K562 (cell line): ENCODE measurements around the gene DCAF5. TPM values are rescaled to one million over a fixed set of nuclear protein-coding genes. Genes with fewer than 3 reads are reported as not detected.
A peak's percentile ranks its signal among the peaks of the same experiment; 100 is the strongest.
"Not testable (repeated sequence)": the region's sequence is repeated elsewhere in the genome, so short reads cannot be mapped to it uniquely, and the experiment has no call there.

Source experiments
- ATAC-seq: fragments of 200-7000 bp; cut with Tn5 transposase; 3 replicates; pipeline ENCODE4 v1.9.1; 2020; ENCODE audit warnings: moderate library complexity
- BruUV-seq: library from RNA; stranded (reverse); fragments of 400-500 nt; replicated peaks from 2 replicates; lab custom pipeline; 2021; lab: Mats Ljungman, UMichigan
- CTCF ChIA-PET: fragments of 300-600 bp; formaldehyde crosslinking; extraction: SDS; loops from one replicate; lab custom pipeline; 2021; ENCODE audit warnings: low intra/inter-chr PET ratio; lab: Yijun Ruan, JAX
- POLR2A ChIA-PET: fragments of 300-600, 350-650 bp; sonication (Branson Sonifier 250); formaldehyde crosslinking; extraction: SDS; loops from one replicate; lab custom pipeline; 2021; ENCODE audit warnings: antibody characterized with exemption, inconsistent platforms; lab: Yijun Ruan, JAX
- DNase-seq, 4 experiments: peaks; one replicate each; pipeline versions ENCODE4 v3.0.0 to v3.0.0-alpha.2; 2011 to 2018; ENCODE audit warnings: low spot score in 3 of 4, mixed read lengths in 3 of 4; ENCODE audit errors: extremely low read depth in 1 of 4
- FAIRE-seq: peaks from 2 replicates; lab custom pipeline; 2011; peaks lifted over from hg19 to GRCh38; lab: Jason Lieb, UNC
- H2AFZ ChIP-seq: 2 replicates; pipeline ENCODE4 v1.6.0; 2011; ENCODE audit warnings: low read depth, low read length, control low read depth, inconsistent platforms
- H3K27ac ChIP-seq: fragments of 200-600 bp; 3 replicates; pipeline ENCODE4 v1.8.0; 2011; ENCODE audit warnings: low read depth, mild to moderate bottlenecking, control low read depth, inconsistent platforms, low read length, moderate library complexity, mixed read lengths; ENCODE audit errors: extremely low read depth
- H3K27me3 ChIP-seq, 2 experiments: fragments of 300-600 bp in 1 of 2; 2 replicates in 1 of 2; 3 replicates in 1 of 2; pipeline versions ENCODE4 v1.6.0 to v1.8.0; 2011; ENCODE audit warnings: inconsistent platforms in 2 of 2, low read length in 2 of 2, mild to moderate bottlenecking in 1 of 2, mixed read lengths in 1 of 2, moderate library complexity in 1 of 2; ENCODE audit not compliant: control insufficient read depth in 2 of 2, insufficient read depth in 2 of 2
- H3K36me3 ChIP-seq: fragments of 300-600 bp; 3 replicates; pipeline ENCODE4 v1.8.0; 2011; ENCODE audit warnings: mild to moderate bottlenecking, low read length, inconsistent platforms; ENCODE audit not compliant: control insufficient read depth, insufficient read depth
- H3K4me1 ChIP-seq, 2 experiments: fragments of 200-600 bp in 1 of 2; replicated peaks in 1 of 2; 2 replicates in 1 of 2; 3 replicates in 1 of 2; pipeline versions ENCODE4 v1.5.1 to v1.8.0; 2011; ENCODE audit warnings: inconsistent platforms in 2 of 2, low read length in 2 of 2, mild to moderate bottlenecking in 1 of 2, mixed read lengths in 1 of 2, moderate library complexity in 1 of 2; ENCODE audit not compliant: control insufficient read depth in 2 of 2, insufficient read depth in 2 of 2
- H3K4me2 ChIP-seq: 2 replicates; pipeline ENCODE4 v1.6.1; 2011; ENCODE audit warnings: low read length, control low read depth, inconsistent platforms, mixed read lengths; ENCODE audit not compliant: insufficient read depth
- H3K4me3 ChIP-seq: fragments of 200-600 bp; sonication (generic), shearing (Covaris generic); 2 replicates; pipeline ENCODE4 v1.5.1; 2016; ENCODE audit warnings: control low read depth, inconsistent platforms
- H3K79me2 ChIP-seq: fragments of 200-600 bp; 3 replicates; pipeline ENCODE4 v1.8.0; 2011; ENCODE audit warnings: low read length, inconsistent platforms; ENCODE audit not compliant: control insufficient read depth, insufficient read depth
- H3K9ac ChIP-seq, 2 experiments: 2 replicates each; pipeline versions ENCODE4 v1.6.0 to v1.6.1; 2011; ENCODE audit warnings: low read depth in 2 of 2, low read length in 2 of 2, control low read depth in 1 of 2, inconsistent platforms in 1 of 2, mild to moderate bottlenecking in 1 of 2, mixed read lengths in 1 of 2; ENCODE audit not compliant: insufficient read depth in 1 of 2
- H3K9me1 ChIP-seq: one replicate; pipeline ENCODE4 v1.6.0; 2011; ENCODE audit warnings: inconsistent platforms, mild to moderate bottlenecking, low read length, moderate library complexity; ENCODE audit not compliant: control insufficient read depth, insufficient read depth
- H3K9me3 ChIP-seq: replicated peaks from 2 replicates; pipeline ENCODE4 v1.5.1; 2011; ENCODE audit warnings: low read depth, low read length, inconsistent platforms; ENCODE audit not compliant: control insufficient read depth, insufficient read depth
- H4K20me1 ChIP-seq: replicated peaks from 2 replicates; pipeline ENCODE4 v1.6.1; 2011; ENCODE audit warnings: low read length, inconsistent platforms, mixed read lengths; ENCODE audit not compliant: control insufficient read depth, insufficient read depth
- C11orf30 ChIP-seq: fragments of 450-650 bp; IDR thresholded peaks from 2 replicates; pipeline ENCODE4 v1.6.1; 2016; ENCODE audit warnings: low read depth, mild to moderate bottlenecking
- DLX4 ChIP-seq: fragments of 250-450 bp; sonication (Bioruptor Pico); IDR thresholded peaks from 2 replicates; pipeline ENCODE4 v1.6.1; 2021; ENCODE audit warnings: mild to moderate bottlenecking
- ETS2 ChIP-seq: IDR thresholded peaks from 2 replicates; pipeline ENCODE4 v1.6.1; 2016; ENCODE audit warnings: borderline replicate concordance, missing genetic modification characterization, mild to moderate bottlenecking, moderate library complexity, missing compliant biosample characterization; ENCODE audit not compliant: poor library complexity, severe bottlenecking
- MAFF ChIP-seq: IDR thresholded peaks from 2 replicates; pipeline ENCODE4 v1.6.1; 2012; ENCODE audit warnings: low read length, improper control_type of control experiment
- MAFG ChIP-seq: fragments of 450-650 bp; conservative IDR thresholded peaks from 2 replicates; pipeline ENCODE4 v1.6.1; 2016; ENCODE audit warnings: missing genetic modification characterization, missing compliant biosample characterization
- MAFK ChIP-seq: IDR thresholded peaks from 2 replicates; pipeline ENCODE4 v1.6.1; 2011; ENCODE audit warnings: low read length, improper control_type of control experiment
- NCOA6 ChIP-seq: fragments of 450-650 bp; IDR thresholded peaks from 2 replicates; pipeline ENCODE4 v1.6.1; 2017; ENCODE audit warnings: mild to moderate bottlenecking
- NONO ChIP-seq, 2 experiments: fragments of 200-400 bp in 1 of 2; fragments of 450-650 bp in 1 of 2; formaldehyde crosslinking in 1 of 2; IDR thresholded peaks; 2 replicates each; pipeline ENCODE4 v1.6.1; 2017; ENCODE audit warnings: low read depth in 2 of 2, mild to moderate bottlenecking in 2 of 2, moderate library complexity in 2 of 2, low read length in 1 of 2
- POLR2AphosphoS5 ChIP-seq: IDR thresholded peaks from 2 replicates; pipeline ENCODE4 v1.6.1; 2011; ENCODE audit warnings: mild to moderate bottlenecking, low read depth, low read length, moderate library complexity; ENCODE audit not compliant: control insufficient read depth, insufficient read depth
- UBTF ChIP-seq, 2 experiments: IDR thresholded peaks; 2 replicates each; pipeline ENCODE4 v1.6.1; 2012; ENCODE audit warnings: improper control_type of control experiment in 2 of 2, low read depth in 2 of 2, low read length in 2 of 2, borderline replicate concordance in 1 of 2
- ZNF23 ChIP-seq: fragments of 250-450 bp; sonication (Bioruptor Pico); IDR thresholded peaks from 2 replicates; pipeline ENCODE4 v1.4.0; 2020; ENCODE audit warnings: mild to moderate bottlenecking
- ZNF316 ChIP-seq: fragments of 450-650 bp; IDR thresholded peaks from 2 replicates; pipeline ENCODE4 v1.6.1; 2016
- WGBS: fragments of 100-300 bp; shearing (Covaris generic); methylation state at CpG from one replicate; pipeline ENCODE4 v1.1.6; 2016; ENCODE audit warnings: low coverage, mixed read lengths; ENCODE audit not compliant: insufficient coverage; ENCODE audit errors: missing lambda C conversion rate; 5-methylcytosine and 5-hydroxymethylcytosine counted together
- in situ Hi-C: fragments of 300-500 bp; cut with MboI; formaldehyde crosslinking; loops from 4 replicates; pipeline ENCODE4 v1.15.0; 2018; ENCODE audit warnings: inconsistent platforms, mixed read lengths
- intact Hi-C: fragments of 100-400 bp; cut with micrococcal nuclease; formaldehyde crosslinking; loops from 2 replicates; pipeline ENCODE4 v1.14.2; 2022
- polyA plus RNA-seq, 8 experiments: library from polyadenylated mRNA; depleted of rRNA in 4 of 8; stranded (reverse) in 5 of 8; unstranded in 3 of 8; fragments of >200 nt; fragmentation: Nextera tagmentation in 2 of 8; fragmentation: Illumina TruSeq in 1 of 8; extraction: Ambion mirVana in 2 of 8; extraction: Trizol in 1 of 8; gene quantifications; 2 replicates each; pipeline versions ENCODE4 v1.2.1 to v1.2.3, GENCODE V29; 2011 to 2014; ENCODE audit warnings: inconsistent platforms in 1 of 8, missing spikeins in 1 of 8
- total RNA-seq, 7 experiments: library from RNA; depleted of rRNA in 6 of 7; stranded (reverse); fragments of >200 nt in 6 of 7; fragmentation: Illumina TruSeq in 2 of 7; extraction: Trizol in 2 of 7; gene quantifications; 2 replicates each; pipeline versions ENCODE4 v1.2.1 to v1.2.3, GENCODE V29; 2011 to 2021; ENCODE audit warnings: low replicate concordance in 1 of 7
- TF ChIP-seq, protein P1 (sequence below): sonication (generic); formaldehyde crosslinking; IDR thresholded peaks from 2 replicates; pipeline ENCODE4 v1.8.1; 2023; ENCODE audit warnings: mild to moderate bottlenecking, missing genetic modification reagents, moderate library complexity

The DCAF5 gene
- total and polyA plus RNA-seq, 9 of the 15 experiments (the other 6 are each of a cell fraction or from before 2014, with no cell fraction given), result 5.6 to 24.1 (median 12.7) TPM

- POLR2A ChIA-PET, H3K9me3 ChIP-seq, in situ Hi-C loops, H3K4me3 ChIP-seq, H3K9me1 ChIP-seq, DNase-seq, intact Hi-C loops, H3K9ac ChIP-seq, ATAC-seq, H2AFZ ChIP-seq, H3K27me3 ChIP-seq, FAIRE-seq, H3K79me2 ChIP-seq, CTCF ChIA-PET, H4K20me1 ChIP-seq, BruUV-seq, H3K4me1 ChIP-seq, H3K4me2 ChIP-seq, H3K27ac ChIP-seq: not testable (repeated sequence)
- peaks cover 28% of the 10 kb centered on the region; the same call in 2 of the 3 replicates for H3K36me3 ChIP-seq
- WGBS, result 96% methylated on average over 4 of the region's 4 CpGs
- TF ChIP-seq MAFK (peak; percentile 46; the same call in 1 of the 2 replicates), MAFG (tag) (peak; percentile 45), MAFF (peak; percentile 38; the same call in 1 of the 2 replicates), C11orf30 (peak; percentile 64; the same call in 1 of the 2 replicates), ZNF316 (peak; percentile 85)
Measured at GRCh38 chr14:69065934-69066333, 87.0 kb downstream of the DCAF5 start.

- ChIA-PET CTCF (no interaction called here), POLR2A (interaction anchor here (0.9 kb wide), 1 partner anchor 9 kb away, joined by 4 read pairs; no protein-coding TSS in a partner anchor)
- in situ Hi-C loops (no loop called here), intact Hi-C loops (no loop called here)
- BruUV-seq, result no TSS peak
- Histone ChIP-seq H3K27me3 (no peaks in the 10 kb centered on the region), H3K36me3 (peaks cover 26% of the 10 kb centered on the region; the same call in 2 of the 3 replicates), H3K9ac (no peak overlapping the region), H2AFZ (no peak overlapping the region), H3K27ac (no peak overlapping the region), H3K4me1 (peaks cover 0 to 4% of the 10 kb centered on the region in 2 experiments; a peak in 1 of 5 replicates), H3K4me2 (no peak overlapping the region), H3K9me1 (no peaks in the 10 kb centered on the region), H3K9me3 (no peaks in the 10 kb centered on the region), H3K4me3 (no peak overlapping the region), H3K79me2 (no peaks in the 10 kb centered on the region), H4K20me1 (no peaks in the 10 kb centered on the region)
- ATAC-seq, result no peak
- no peak for FAIRE-seq
- no peak for DNase-seq
- no peak for TF ChIP-seq DLX4 (CRISPR knock-in tag)
- TF ChIP-seq, protein P1, sequence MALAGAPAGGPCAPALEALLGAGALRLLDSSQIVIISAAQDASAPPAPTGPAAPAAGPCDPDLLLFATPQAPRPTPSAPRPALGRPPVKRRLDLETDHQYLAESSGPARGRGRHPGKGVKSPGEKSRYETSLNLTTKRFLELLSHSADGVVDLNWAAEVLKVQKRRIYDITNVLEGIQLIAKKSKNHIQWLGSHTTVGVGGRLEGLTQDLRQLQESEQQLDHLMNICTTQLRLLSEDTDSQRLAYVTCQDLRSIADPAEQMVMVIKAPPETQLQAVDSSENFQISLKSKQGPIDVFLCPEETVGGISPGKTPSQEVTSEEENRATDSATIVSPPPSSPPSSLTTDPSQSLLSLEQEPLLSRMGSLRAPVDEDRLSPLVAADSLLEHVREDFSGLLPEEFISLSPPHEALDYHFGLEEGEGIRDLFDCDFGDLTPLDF (CRISPR knock-in tag), result no peak
- no peak for TF ChIP-seq NONO (IDR thresholded peaks at IDR 0.05; ENCODE audit: low read depth in 2 of 2, low read length in 1 of 2)
- no peak for TF ChIP-seq NCOA6
- no peak for TF ChIP-seq UBTF (IDR thresholded peaks at IDR 0.05; ENCODE audit: borderline replicate concordance in 1 of 2, low read depth in 2 of 2, low read length in 2 of 2)
- no peak for TF ChIP-seq POLR2AphosphoS5
- TF ChIP-seq ETS2 (tag), result no peak
- TF ChIP-seq ZNF23 (CRISPR knock-in tag), result no peak
Measured at GRCh38 chr14:69064596-69064995, 88.3 kb downstream of the DCAF5 start.
